WTC11 (cell line): ENCODE results near the gene RFTN1. TPM values are rescaled to one million over a fixed set of nuclear protein-coding genes. Genes with fewer than 3 reads are reported as not detected.

Source experiments
- ATAC-seq: fragments of 200-7000 bp; cut with Tn5 transposase; 2 replicates; pipeline ENCODE4 v1.10.0; 2021; ENCODE audit warnings: mild to moderate bottlenecking, moderate library complexity
- CTCF ChIA-PET: fragments of 300-600 bp; sonication (Branson Sonifier 250); formaldehyde crosslinking; loops from one replicate; lab custom pipeline; 2021; ENCODE audit warnings: antibody characterized with exemption; lab: Charles Lee
- POLR2A ChIA-PET: fragments of 350-600 bp; sonication (Branson Sonifier 250); formaldehyde crosslinking; loops from one replicate; lab custom pipeline; 2021; ENCODE audit warnings: antibody characterized with exemption; lab: Charles Lee
- DNase-seq: peaks from one replicate; pipeline ENCODE4 v3.0.0; 2021; ENCODE audit warnings: low spot score
- H3K27ac Mint-ChIP-seq: 2 replicates; pipeline ENCODE4 v1.8.0; 2021; ENCODE audit warnings: mixed read lengths
- H3K27me3 Mint-ChIP-seq: 2 replicates; pipeline ENCODE4 v1.8.0; 2021; ENCODE audit warnings: low read depth, mild to moderate bottlenecking, moderate library complexity, mixed read lengths
- H3K36me3 Mint-ChIP-seq: 2 replicates; pipeline ENCODE4 v1.8.0; 2021; ENCODE audit warnings: mixed read lengths
- H3K4me1 Mint-ChIP-seq: 2 replicates; pipeline ENCODE4 v1.8.0; 2022; ENCODE audit warnings: mixed read lengths
- H3K4me3 Mint-ChIP-seq: 2 replicates; pipeline ENCODE4 v1.8.0; 2021; ENCODE audit warnings: mild to moderate bottlenecking, moderate library complexity, mixed read lengths
- H3K9me3 Mint-ChIP-seq: 2 replicates; pipeline ENCODE4 v1.8.0; 2021; ENCODE audit warnings: mixed read lengths
- ATF1 ChIP-seq: sonication (generic); formaldehyde crosslinking; IDR thresholded peaks from 2 replicates; pipeline ENCODE4 v1.8.1; 2023; ENCODE audit warnings: mild to moderate bottlenecking, moderate library complexity, missing genetic modification reagents
- ATF3 ChIP-seq: sonication (generic); formaldehyde crosslinking; conservative IDR thresholded peaks from 2 replicates; pipeline ENCODE4 v1.8.1; 2022; ENCODE audit warnings: mild to moderate bottlenecking, missing genetic modification reagents
- ELF4 ChIP-seq: sonication (generic); formaldehyde crosslinking; IDR thresholded peaks from 2 replicates; pipeline ENCODE4 v1.8.1; 2022; ENCODE audit warnings: low read depth, mild to moderate bottlenecking, moderate library complexity, missing genetic modification reagents
- ESRRA ChIP-seq: sonication (generic); formaldehyde crosslinking; IDR thresholded peaks from 2 replicates; pipeline ENCODE4 v1.8.1; 2022; ENCODE audit warnings: mild to moderate bottlenecking, missing genetic modification reagents, borderline replicate concordance
- GABPB1 ChIP-seq: sonication (generic); formaldehyde crosslinking; IDR thresholded peaks from 2 replicates; pipeline ENCODE4 v1.8.1; 2023; ENCODE audit warnings: mild to moderate bottlenecking, missing genetic modification reagents
- IRF1 ChIP-seq: sonication (generic); formaldehyde crosslinking; IDR thresholded peaks from 2 replicates; pipeline ENCODE4 v1.8.0; 2023; ENCODE audit warnings: missing genetic modification reagents
- JUN ChIP-seq: sonication (generic); formaldehyde crosslinking; IDR thresholded peaks from 2 replicates; pipeline ENCODE4 v1.8.0; 2023; ENCODE audit warnings: mild to moderate bottlenecking, missing genetic modification reagents
- KAT7 ChIP-seq: sonication (generic); formaldehyde crosslinking; IDR thresholded peaks from 2 replicates; pipeline ENCODE4 v1.8.1; 2023; ENCODE audit warnings: missing genetic modification reagents, mild to moderate bottlenecking, borderline replicate concordance
- PRRX2 ChIP-seq: fragments of 250-450 bp; sonication (Bioruptor Pico); IDR thresholded peaks from 2 replicates; pipeline ENCODE4 v1.8.0; 2021; ENCODE audit warnings: mild to moderate bottlenecking
- SMAD4 ChIP-seq: sonication (generic); formaldehyde crosslinking; IDR thresholded peaks from 2 replicates; pipeline ENCODE4 v1.8.0; 2022; ENCODE audit warnings: mild to moderate bottlenecking, missing genetic modification reagents
- STAT6 ChIP-seq: sonication (generic); formaldehyde crosslinking; conservative IDR thresholded peaks from 2 replicates; pipeline ENCODE4 v1.8.1; 2023; ENCODE audit warnings: mild to moderate bottlenecking, low read depth, missing genetic modification reagents, moderate library complexity
- TCF7 ChIP-seq: sonication (generic); formaldehyde crosslinking; IDR thresholded peaks from 2 replicates; pipeline ENCODE4 v1.8.0; 2022; ENCODE audit warnings: mild to moderate bottlenecking, low read depth, missing genetic modification reagents, moderate library complexity
- TP53 ChIP-seq: sonication (generic); formaldehyde crosslinking; IDR thresholded peaks from 2 replicates; pipeline ENCODE4 v1.8.1; 2023; ENCODE audit warnings: mild to moderate bottlenecking, missing genetic modification reagents
- ZNF121 ChIP-seq: sonication (generic); formaldehyde crosslinking; IDR thresholded peaks from 2 replicates; pipeline ENCODE4 v1.8.0; 2023; ENCODE audit warnings: missing genetic modification reagents
- ZNF317 ChIP-seq: sonication (generic); formaldehyde crosslinking; IDR thresholded peaks from 2 replicates; pipeline ENCODE4 v1.8.1; 2023; ENCODE audit warnings: low read depth, mild to moderate bottlenecking, moderate library complexity, missing genetic modification reagents, borderline replicate concordance
- total RNA-seq: library from RNA; stranded (reverse); gene quantifications from 3 replicates; pipeline ENCODE4 v1.2.3, GENCODE V29; 2021
- TF ChIP-seq, protein P1 (sequence below): sonication (generic); formaldehyde crosslinking; IDR thresholded peaks from 2 replicates; pipeline ENCODE4 v1.8.1; 2023; ENCODE audit warnings: mild to moderate bottlenecking, missing genetic modification reagents
- TF ChIP-seq, protein P2 (sequence below): sonication (generic); formaldehyde crosslinking; IDR thresholded peaks from 2 replicates; pipeline ENCODE4 v1.8.0; 2023; ENCODE audit warnings: missing genetic modification reagents, mild to moderate bottlenecking, borderline replicate concordance
- TF ChIP-seq, protein P3 (sequence below): sonication (generic); formaldehyde crosslinking; IDR thresholded peaks from 2 replicates; pipeline ENCODE4 v1.8.0; 2023; ENCODE audit warnings: mild to moderate bottlenecking, missing genetic modification reagents
- TF ChIP-seq, protein P4 (sequence below): sonication (generic); formaldehyde crosslinking; IDR thresholded peaks from 2 replicates; pipeline ENCODE4 v1.8.1; 2023; ENCODE audit warnings: mild to moderate bottlenecking, missing genetic modification reagents
- TF ChIP-seq, protein P5 (sequence below): sonication (generic); formaldehyde crosslinking; IDR thresholded peaks from 2 replicates; pipeline ENCODE4 v1.8.1; 2022; ENCODE audit warnings: mild to moderate bottlenecking, moderate library complexity, missing genetic modification reagents

The RFTN1 gene
- total RNA-seq, 1 experiment from 2014 or later, result 3.8 TPM

GRCh38 chr3:16460273-16460672 lies 53.2 kb downstream of the RFTN1 start:
- peaks cover 4% of the 10 kb centered on the region; the same call in 1 of the 2 replicates for H3K9me3 Mint-ChIP-seq
- DNase-seq (no peak), ATAC-seq (no peak)
- no peak for TF ChIP-seq TP53 (CRISPR knock-in tag)
- TF ChIP-seq, protein P1, sequence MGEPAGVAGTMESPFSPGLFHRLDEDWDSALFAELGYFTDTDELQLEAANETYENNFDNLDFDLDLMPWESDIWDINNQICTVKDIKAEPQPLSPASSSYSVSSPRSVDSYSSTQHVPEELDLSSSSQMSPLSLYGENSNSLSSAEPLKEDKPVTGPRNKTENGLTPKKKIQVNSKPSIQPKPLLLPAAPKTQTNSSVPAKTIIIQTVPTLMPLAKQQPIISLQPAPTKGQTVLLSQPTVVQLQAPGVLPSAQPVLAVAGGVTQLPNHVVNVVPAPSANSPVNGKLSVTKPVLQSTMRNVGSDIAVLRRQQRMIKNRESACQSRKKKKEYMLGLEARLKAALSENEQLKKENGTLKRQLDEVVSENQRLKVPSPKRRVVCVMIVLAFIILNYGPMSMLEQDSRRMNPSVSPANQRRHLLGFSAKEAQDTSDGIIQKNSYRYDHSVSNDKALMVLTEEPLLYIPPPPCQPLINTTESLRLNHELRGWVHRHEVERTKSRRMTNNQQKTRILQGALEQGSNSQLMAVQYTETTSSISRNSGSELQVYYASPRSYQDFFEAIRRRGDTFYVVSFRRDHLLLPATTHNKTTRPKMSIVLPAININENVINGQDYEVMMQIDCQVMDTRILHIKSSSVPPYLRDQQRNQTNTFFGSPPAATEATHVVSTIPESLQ (CRISPR knock-in tag), result no peak
- TF ChIP-seq GABPB1 (CRISPR knock-in tag), result no peak
- TF ChIP-seq ZNF317, result no peak
- TF ChIP-seq ELF4, result no peak
- TF ChIP-seq ZNF121, result no peak
- TF ChIP-seq, protein P2, sequence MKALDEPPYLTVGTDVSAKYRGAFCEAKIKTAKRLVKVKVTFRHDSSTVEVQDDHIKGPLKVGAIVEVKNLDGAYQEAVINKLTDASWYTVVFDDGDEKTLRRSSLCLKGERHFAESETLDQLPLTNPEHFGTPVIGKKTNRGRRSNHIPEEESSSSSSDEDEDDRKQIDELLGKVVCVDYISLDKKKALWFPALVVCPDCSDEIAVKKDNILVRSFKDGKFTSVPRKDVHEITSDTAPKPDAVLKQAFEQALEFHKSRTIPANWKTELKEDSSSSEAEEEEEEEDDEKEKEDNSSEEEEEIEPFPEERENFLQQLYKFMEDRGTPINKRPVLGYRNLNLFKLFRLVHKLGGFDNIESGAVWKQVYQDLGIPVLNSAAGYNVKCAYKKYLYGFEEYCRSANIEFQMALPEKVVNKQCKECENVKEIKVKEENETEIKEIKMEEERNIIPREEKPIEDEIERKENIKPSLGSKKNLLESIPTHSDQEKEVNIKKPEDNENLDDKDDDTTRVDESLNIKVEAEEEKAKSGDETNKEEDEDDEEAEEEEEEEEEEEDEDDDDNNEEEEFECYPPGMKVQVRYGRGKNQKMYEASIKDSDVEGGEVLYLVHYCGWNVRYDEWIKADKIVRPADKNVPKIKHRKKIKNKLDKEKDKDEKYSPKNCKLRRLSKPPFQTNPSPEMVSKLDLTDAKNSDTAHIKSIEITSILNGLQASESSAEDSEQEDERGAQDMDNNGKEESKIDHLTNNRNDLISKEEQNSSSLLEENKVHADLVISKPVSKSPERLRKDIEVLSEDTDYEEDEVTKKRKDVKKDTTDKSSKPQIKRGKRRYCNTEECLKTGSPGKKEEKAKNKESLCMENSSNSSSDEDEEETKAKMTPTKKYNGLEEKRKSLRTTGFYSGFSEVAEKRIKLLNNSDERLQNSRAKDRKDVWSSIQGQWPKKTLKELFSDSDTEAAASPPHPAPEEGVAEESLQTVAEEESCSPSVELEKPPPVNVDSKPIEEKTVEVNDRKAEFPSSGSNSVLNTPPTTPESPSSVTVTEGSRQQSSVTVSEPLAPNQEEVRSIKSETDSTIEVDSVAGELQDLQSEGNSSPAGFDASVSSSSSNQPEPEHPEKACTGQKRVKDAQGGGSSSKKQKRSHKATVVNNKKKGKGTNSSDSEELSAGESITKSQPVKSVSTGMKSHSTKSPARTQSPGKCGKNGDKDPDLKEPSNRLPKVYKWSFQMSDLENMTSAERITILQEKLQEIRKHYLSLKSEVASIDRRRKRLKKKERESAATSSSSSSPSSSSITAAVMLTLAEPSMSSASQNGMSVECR (CRISPR knock-in tag), result no peak
- TF ChIP-seq ATF1 (CRISPR knock-in tag), result no peak
- TF ChIP-seq ATF3 (CRISPR knock-in tag), result no peak
- TF ChIP-seq SMAD4 (CRISPR knock-in tag), result no peak
- no peak overlapping the region for H3K27ac Mint-ChIP-seq
- ChIA-PET POLR2A (no interaction called here), CTCF (no interaction called here)
- peaks cover 20% of the 10 kb centered on the region for H3K27me3 Mint-ChIP-seq
- no peaks in the 10 kb centered on the region for H3K36me3 Mint-ChIP-seq
- peaks cover 15% of the 10 kb centered on the region for H3K4me1 Mint-ChIP-seq
- H3K4me3 Mint-ChIP-seq, result no peak overlapping the region

DNA sequence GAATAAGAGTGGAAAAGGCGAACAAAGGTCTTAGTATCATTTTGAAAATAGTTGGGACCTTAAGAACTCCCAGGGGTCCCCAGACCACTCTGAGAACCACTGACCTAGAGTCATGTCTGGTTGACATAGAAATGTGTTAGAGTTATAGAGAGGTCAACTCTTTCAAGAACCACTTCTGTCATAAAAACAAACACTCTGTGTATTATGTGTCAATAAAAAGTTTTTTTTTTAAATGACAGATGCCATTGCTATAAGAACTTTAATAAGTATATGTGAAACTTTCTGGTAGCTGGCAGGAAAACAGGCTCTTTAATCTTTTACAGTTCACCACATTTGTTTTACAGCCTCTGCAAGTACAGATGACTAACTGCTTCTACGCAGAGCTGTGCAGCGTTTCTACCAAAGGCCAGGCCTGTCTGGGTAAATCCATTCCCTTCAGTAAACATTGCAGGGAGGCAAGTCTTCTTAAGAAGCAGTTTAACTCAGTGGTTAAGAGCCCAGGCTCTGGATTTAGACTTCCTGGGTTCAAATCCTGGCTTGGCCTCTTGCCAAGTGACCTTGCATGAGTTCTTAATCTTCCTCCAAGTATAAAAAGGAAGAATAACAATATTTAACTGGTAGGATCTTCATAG lies 56.6 kb downstream of the RFTN1 start:
- POLR2A ChIA-PET, result no interaction called here
- DNase-seq, result no peak
- TF ChIP-seq, protein P3, sequence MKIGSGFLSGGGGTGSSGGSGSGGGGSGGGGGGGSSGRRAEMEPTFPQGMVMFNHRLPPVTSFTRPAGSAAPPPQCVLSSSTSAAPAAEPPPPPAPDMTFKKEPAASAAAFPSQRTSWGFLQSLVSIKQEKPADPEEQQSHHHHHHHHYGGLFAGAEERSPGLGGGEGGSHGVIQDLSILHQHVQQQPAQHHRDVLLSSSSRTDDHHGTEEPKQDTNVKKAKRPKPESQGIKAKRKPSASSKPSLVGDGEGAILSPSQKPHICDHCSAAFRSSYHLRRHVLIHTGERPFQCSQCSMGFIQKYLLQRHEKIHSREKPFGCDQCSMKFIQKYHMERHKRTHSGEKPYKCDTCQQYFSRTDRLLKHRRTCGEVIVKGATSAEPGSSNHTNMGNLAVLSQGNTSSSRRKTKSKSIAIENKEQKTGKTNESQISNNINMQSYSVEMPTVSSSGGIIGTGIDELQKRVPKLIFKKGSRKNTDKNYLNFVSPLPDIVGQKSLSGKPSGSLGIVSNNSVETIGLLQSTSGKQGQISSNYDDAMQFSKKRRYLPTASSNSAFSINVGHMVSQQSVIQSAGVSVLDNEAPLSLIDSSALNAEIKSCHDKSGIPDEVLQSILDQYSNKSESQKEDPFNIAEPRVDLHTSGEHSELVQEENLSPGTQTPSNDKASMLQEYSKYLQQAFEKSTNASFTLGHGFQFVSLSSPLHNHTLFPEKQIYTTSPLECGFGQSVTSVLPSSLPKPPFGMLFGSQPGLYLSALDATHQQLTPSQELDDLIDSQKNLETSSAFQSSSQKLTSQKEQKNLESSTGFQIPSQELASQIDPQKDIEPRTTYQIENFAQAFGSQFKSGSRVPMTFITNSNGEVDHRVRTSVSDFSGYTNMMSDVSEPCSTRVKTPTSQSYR (CRISPR knock-in tag), result no peak
- TF ChIP-seq IRF1 (CRISPR knock-in tag), result no peak
- no peak for TF ChIP-seq ATF1 (CRISPR knock-in tag)
- TF ChIP-seq, protein P4, sequence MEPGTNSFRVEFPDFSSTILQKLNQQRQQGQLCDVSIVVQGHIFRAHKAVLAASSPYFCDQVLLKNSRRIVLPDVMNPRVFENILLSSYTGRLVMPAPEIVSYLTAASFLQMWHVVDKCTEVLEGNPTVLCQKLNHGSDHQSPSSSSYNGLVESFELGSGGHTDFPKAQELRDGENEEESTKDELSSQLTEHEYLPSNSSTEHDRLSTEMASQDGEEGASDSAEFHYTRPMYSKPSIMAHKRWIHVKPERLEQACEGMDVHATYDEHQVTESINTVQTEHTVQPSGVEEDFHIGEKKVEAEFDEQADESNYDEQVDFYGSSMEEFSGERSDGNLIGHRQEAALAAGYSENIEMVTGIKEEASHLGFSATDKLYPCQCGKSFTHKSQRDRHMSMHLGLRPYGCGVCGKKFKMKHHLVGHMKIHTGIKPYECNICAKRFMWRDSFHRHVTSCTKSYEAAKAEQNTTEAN, result no peak
- no peak for TF ChIP-seq KAT7 (CRISPR knock-in tag)
- TF ChIP-seq STAT6 (CRISPR knock-in tag), result no peak
- TF ChIP-seq JUN, result no peak
- TF ChIP-seq ESRRA (CRISPR knock-in tag), result no peak
- TF ChIP-seq PRRX2 (CRISPR knock-in tag), result no peak
- TF ChIP-seq, protein P5, sequence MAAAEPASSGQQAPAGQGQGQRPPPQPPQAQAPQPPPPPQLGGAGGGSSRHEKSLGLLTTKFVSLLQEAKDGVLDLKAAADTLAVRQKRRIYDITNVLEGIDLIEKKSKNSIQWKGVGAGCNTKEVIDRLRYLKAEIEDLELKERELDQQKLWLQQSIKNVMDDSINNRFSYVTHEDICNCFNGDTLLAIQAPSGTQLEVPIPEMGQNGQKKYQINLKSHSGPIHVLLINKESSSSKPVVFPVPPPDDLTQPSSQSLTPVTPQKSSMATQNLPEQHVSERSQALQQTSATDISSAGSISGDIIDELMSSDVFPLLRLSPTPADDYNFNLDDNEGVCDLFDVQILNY (CRISPR knock-in tag), result no peak
- no peak for TF ChIP-seq TCF7 (CRISPR knock-in tag)

More for the DNA sequence above, 56.6 kb downstream of the RFTN1 start:
- Mint-ChIP-seq H3K4me1 (peaks cover 37% of the 10 kb centered on the region), H3K9me3 (peaks cover 4% of the 10 kb centered on the region; the same call in 1 of the 2 replicates), H3K4me3 (no peak overlapping the region), H3K27ac (no peak overlapping the region), H3K27me3 (peaks cover 3% of the 10 kb centered on the region; the same call in 1 of the 2 replicates), H3K36me3 (no peaks in the 10 kb centered on the region)
- no peak for ATAC-seq
- CTCF ChIA-PET, result no interaction called here
